KMS-11 (cell line): Measurements from ENCODE around the gene KLHL1.

Source experiments
- H2AFZ ChIP-seq: fragments of 200-600 bp; sonication (generic); 2 replicates; pipeline ENCODE4 v1.6.1; 2016; ENCODE audit warnings: antibody characterized with exemption, mixed run types, low read depth
- H3K27ac ChIP-seq: fragments of 200-600 bp; sonication (generic); 2 replicates; pipeline ENCODE4 v1.6.1; 2016; ENCODE audit warnings: mild to moderate bottlenecking, mixed run types
- H3K27me3 ChIP-seq: fragments of 200-600 bp; sonication (generic); 2 replicates; pipeline ENCODE4 v1.6.1; 2017; ENCODE audit warnings: mild to moderate bottlenecking, low read depth, mixed run types, moderate library complexity; ENCODE audit not compliant: insufficient read depth
- H3K36me3 ChIP-seq: fragments of 200-600 bp; sonication (generic); 2 replicates; pipeline ENCODE4 v1.6.1; 2017; ENCODE audit warnings: mild to moderate bottlenecking, mixed run types; ENCODE audit not compliant: insufficient read depth
- H3K4me1 ChIP-seq: fragments of 200-600 bp; sonication (generic); 2 replicates; pipeline ENCODE4 v1.6.1; 2016; ENCODE audit warnings: mild to moderate bottlenecking, low read depth, mixed run types; ENCODE audit not compliant: poor library complexity, severe bottlenecking
- H3K4me2 ChIP-seq: fragments of 200-600 bp; sonication (generic); 2 replicates; pipeline ENCODE4 v1.7.0; 2016; ENCODE audit warnings: mild to moderate bottlenecking, mixed run types
- H3K4me3 ChIP-seq: fragments of 200-600 bp; sonication (generic); IDR thresholded peaks from 2 replicates; pipeline ENCODE4 v1.6.1; 2017; ENCODE audit warnings: low read depth, low read length, mixed read lengths; ENCODE audit not compliant: insufficient read depth
- H3K79me2 ChIP-seq: fragments of 200-600 bp; sonication (generic); 2 replicates; pipeline ENCODE4 v1.6.1; 2016; ENCODE audit warnings: low read depth, mixed run types; ENCODE audit not compliant: insufficient read depth
- H3K9ac ChIP-seq: fragments of 200-600 bp; sonication (generic); 2 replicates; pipeline ENCODE4 v1.6.1; 2016; ENCODE audit warnings: mild to moderate bottlenecking, mixed run types
- H4K20me1 ChIP-seq: fragments of 200-600 bp; sonication (generic); 2 replicates; pipeline ENCODE4 v1.6.1; 2016; ENCODE audit warnings: mild to moderate bottlenecking, mixed run types; ENCODE audit not compliant: insufficient read depth
- TF ChIP-seq, protein P1 (sequence below): fragments of 200-600 bp; sonication (generic); conservative IDR thresholded peaks from 2 replicates; pipeline ENCODE4 v1.6.1; 2017; ENCODE audit warnings: low read depth, mild to moderate bottlenecking, antibody characterized with exemption, low read length, moderate library complexity, mixed read lengths

Gene KLHL1

DNA sequence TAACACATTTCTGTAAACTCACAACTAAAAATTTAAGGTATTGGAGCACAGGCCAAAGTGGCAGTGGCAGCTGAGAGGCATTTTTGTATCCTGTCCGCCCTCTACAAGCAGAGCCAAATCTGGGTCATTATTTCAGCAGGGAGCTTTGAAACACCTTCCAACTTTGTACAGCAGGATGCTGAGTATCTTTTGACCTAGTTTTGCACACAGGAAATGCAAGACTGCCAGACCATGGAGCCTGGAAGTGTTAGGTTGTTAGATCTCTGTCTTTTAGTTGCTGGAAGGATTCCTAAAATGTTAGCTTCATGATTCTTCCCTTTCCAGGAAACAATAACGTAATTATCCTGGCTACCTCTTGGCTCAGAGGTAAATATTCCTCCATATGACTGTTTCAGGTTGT is 149.2 kb downstream of the KLHL1 start:
- Histone ChIP-seq H3K4me1 (no peaks in the 10 kb centered on the region), H3K4me3 (no peak overlapping the region), H3K27me3 (no peaks in the 10 kb centered on the region), H3K79me2 (no peaks in the 10 kb centered on the region), H3K36me3 (no peaks in the 10 kb centered on the region), H3K9ac (no peak overlapping the region), H3K27ac (no peak overlapping the region), H3K4me2 (no peak overlapping the region), H2AFZ (no peak overlapping the region), H4K20me1 (no peaks in the 10 kb centered on the region)
- TF ChIP-seq, protein P1, sequence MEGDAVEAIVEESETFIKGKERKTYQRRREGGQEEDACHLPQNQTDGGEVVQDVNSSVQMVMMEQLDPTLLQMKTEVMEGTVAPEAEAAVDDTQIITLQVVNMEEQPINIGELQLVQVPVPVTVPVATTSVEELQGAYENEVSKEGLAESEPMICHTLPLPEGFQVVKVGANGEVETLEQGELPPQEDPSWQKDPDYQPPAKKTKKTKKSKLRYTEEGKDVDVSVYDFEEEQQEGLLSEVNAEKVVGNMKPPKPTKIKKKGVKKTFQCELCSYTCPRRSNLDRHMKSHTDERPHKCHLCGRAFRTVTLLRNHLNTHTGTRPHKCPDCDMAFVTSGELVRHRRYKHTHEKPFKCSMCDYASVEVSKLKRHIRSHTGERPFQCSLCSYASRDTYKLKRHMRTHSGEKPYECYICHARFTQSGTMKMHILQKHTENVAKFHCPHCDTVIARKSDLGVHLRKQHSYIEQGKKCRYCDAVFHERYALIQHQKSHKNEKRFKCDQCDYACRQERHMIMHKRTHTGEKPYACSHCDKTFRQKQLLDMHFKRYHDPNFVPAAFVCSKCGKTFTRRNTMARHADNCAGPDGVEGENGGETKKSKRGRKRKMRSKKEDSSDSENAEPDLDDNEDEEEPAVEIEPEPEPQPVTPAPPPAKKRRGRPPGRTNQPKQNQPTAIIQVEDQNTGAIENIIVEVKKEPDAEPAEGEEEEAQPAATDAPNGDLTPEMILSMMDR = no peak

DNA sequence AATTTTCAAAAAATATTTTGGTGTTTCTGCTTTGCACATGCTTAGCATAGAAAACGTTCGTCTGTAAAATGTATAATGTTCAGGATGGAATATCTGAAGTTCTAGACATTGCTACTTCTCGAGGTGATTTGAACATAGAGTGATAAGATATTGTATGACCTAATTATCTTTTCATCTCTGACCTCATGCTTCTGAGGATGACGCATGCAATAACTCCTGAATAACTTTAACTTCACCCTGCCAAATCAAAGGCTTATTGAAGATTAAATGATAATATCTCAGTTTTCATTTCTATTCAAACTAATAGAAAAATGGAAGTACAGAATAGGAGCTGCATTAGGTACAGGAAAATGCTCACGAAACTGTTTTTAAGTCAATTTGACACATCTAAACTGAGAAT is 151.4 kb downstream of the KLHL1 start:
- H3K4me3 ChIP-seq = no peak overlapping the region
- H4K20me1 ChIP-seq = no peaks in the 10 kb centered on the region
- no peaks in the 10 kb centered on the region for H3K36me3 ChIP-seq
- H3K27ac ChIP-seq = no peak overlapping the region
- H3K9ac ChIP-seq = no peak overlapping the region
- H2AFZ ChIP-seq = no peak overlapping the region
- no peaks in the 10 kb centered on the region for H3K4me1 ChIP-seq
- TF ChIP-seq, protein P1 = no peak
- H3K4me2 ChIP-seq = no peak overlapping the region
- H3K27me3 ChIP-seq = no peaks in the 10 kb centered on the region
- no peaks in the 10 kb centered on the region for H3K79me2 ChIP-seq

DNA sequence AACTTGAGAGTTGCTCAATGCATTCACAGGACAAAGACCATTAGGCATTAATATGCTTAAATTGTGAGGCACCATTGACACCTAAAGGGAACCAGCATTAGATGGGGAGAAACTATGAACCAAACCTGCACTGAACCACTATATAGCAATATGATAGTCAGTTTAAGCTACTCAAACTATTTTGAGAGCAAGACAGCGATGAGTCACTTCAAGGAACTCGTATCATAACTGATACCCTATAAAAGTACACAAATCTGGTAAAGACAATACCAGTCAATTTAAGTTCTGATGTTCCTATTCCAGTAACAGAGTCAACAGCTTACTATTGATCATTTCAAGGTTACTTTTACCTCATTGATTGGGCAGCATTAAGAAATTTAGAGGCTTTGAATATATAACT is 151.9 kb downstream of the KLHL1 start:
- H3K27me3 ChIP-seq = no peaks in the 10 kb centered on the region
- H3K4me1 ChIP-seq = no peaks in the 10 kb centered on the region
- H3K36me3 ChIP-seq = no peaks in the 10 kb centered on the region
- H3K9ac ChIP-seq = no peak overlapping the region
- TF ChIP-seq, protein P1 = no peak
- no peak overlapping the region for H3K4me3 ChIP-seq
- H4K20me1 ChIP-seq = no peaks in the 10 kb centered on the region
- no peak overlapping the region for H3K27ac ChIP-seq
- H3K79me2 ChIP-seq = no peaks in the 10 kb centered on the region
- no peak overlapping the region for H3K4me2 ChIP-seq
- H2AFZ ChIP-seq = no peak overlapping the region

DNA sequence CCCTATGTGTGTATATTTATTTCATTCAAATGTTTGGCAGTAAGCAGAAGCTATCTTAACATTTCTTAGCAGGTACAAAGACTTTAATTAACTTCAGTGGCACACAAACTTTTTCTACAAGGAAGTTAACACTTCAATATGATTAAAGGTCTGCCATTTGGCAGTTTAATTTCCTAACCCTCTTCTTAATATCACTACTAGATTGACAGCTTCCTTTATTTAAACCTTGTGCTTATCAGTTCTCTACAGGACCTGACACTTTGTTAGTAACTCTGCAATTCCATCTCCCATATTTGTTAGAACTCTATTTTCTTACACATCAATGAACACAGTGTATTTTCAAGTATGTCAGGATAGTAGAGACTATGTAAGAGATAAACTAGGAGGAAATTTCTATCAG is 153.0 kb downstream of the KLHL1 start:
- Histone ChIP-seq H3K79me2 (no peaks in the 10 kb centered on the region), H3K4me1 (no peaks in the 10 kb centered on the region), H3K27ac (no peak overlapping the region), H3K4me2 (no peak overlapping the region), H3K27me3 (no peaks in the 10 kb centered on the region), H3K4me3 (no peak overlapping the region), H2AFZ (no peak overlapping the region), H3K9ac (no peak overlapping the region), H4K20me1 (no peaks in the 10 kb centered on the region), H3K36me3 (no peaks in the 10 kb centered on the region)
- TF ChIP-seq, protein P1 = no peak

DNA sequence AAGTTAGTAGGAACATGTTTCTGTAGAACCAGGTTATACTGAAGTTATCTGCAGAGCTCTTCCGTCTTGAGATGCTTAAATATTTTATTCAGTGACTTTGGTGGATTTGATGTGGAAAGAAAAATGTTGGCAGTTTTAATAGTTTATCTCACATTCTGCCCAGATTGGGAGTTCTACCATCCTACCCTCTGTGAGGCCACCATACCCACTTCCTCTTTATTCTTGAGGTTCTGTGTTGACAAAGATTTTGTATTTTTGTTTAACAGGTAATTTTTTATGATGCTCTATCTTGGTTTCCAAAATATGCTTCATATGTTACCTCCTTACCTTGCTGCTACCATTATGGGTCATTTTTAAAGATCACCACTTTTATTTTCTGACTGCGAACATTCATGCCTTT is 156.8 kb downstream of the KLHL1 start:
- no peaks in the 10 kb centered on the region for H3K27me3 ChIP-seq
- no peak overlapping the region for H3K27ac ChIP-seq
- H3K4me3 ChIP-seq = no peak overlapping the region
- no peak overlapping the region for H3K9ac ChIP-seq
- H3K4me1 ChIP-seq = no peaks in the 10 kb centered on the region
- H2AFZ ChIP-seq = no peak overlapping the region
- no peaks in the 10 kb centered on the region for H4K20me1 ChIP-seq
- no peak overlapping the region for H3K4me2 ChIP-seq
- H3K79me2 ChIP-seq = no peaks in the 10 kb centered on the region
- TF ChIP-seq, protein P1 = no peak
- H3K36me3 ChIP-seq = no peaks in the 10 kb centered on the region
